ENCODE results near the gene PKD1.

The PKD1 gene

DNA sequence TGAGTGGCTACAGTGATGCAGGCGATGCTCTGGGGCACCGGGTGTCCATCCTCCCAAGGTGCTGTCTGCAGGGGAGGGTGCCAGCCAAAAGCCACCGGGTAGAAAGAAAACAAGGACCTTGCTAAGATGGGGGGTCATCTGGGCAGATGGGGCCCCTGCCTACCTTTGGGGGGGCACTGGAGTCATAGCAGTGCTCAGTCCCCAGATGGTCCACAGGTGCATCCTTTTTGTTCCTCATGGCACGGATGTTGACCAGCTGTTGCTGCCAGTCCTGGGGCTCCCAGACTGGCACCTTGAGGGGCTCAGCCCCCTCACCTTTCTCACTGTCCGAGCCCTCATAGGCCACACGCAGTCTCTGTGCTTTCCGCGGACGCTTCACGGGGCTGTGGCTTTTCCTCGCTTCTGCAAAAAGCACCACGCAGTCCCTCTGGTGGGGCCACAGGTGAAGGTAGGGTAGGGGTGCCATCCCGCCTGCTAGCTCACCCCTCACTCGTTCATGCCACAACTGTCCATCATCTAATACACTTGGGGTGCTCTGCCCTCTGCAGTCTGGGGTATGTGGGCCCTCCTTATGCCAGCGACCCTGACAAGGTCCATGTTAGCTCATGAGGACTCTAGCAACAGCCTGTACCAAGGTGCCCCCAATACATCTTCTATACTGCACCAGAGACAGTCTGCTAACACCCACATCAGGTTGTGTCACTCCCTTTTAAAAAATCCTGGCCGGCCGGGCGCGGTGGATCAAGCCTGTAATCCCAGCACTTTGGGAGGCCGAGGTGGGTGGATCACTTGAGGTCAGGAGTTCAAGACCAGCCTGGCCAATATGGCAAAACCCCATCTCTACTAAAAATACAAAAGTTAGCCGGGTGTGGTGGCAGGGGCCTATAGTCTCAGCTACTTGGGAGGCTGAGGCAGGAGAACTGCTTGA lies 89.5 kb downstream of the PKD1 start:
- DNase-seq: no peak

- no peak for DNase-seq
Measured at GRCh38 chr16:2044541-2044940, 91.2 kb downstream of the PKD1 start.

- no peak for DNase-seq
Measured at GRCh38 chr16:2043667-2044451, 91.8 kb downstream of the PKD1 start.

GRCh38 chr16:2042986-2043666 lies 92.6 kb downstream of the PKD1 start:
- no peak for DNase-seq

- DNase-seq: no peak
Measured at GRCh38 chr16:2042171-2042985, 93.3 kb downstream of the PKD1 start.

DNA sequence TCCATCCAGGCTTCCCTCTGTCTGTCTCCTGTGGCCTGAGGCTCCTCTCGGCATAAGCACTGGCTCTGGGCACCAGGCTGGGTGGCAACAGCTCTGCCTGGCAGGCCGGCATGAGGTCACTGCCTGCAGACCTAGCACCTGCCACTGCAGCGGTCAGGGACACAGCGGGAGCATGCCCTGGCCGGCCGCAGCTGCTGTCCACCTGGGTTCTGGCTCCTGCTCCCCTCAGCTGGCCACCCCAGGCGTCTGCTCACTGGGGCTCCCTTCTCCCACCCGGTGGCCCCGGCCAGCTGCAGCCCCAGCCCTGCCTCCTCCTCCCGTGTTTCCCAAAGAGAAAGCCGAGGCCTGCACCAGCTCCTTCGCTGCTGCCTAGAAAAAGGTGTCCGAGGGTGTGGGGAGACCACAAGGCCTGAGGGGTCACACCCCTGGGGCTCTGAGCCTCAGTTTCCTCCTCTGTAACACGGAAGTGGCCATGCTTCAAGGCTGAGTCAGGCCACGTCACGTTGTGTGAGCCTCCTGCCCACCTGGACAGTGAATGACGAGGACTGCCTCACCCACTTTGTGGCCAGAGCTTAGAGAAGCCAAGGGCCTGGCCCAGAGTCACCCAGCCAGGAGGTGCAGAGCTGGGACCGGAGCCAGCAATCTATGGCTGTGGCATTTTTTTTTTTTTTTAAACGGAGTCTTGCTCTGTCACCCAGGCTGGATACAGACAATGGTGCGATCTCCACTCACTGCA lies 94.7 kb downstream of the PKD1 start:
- no peak for DNase-seq

- DNase-seq: no peak
Measured at GRCh38 chr16:2040041-2040786, 95.5 kb downstream of the PKD1 start.

DNA sequence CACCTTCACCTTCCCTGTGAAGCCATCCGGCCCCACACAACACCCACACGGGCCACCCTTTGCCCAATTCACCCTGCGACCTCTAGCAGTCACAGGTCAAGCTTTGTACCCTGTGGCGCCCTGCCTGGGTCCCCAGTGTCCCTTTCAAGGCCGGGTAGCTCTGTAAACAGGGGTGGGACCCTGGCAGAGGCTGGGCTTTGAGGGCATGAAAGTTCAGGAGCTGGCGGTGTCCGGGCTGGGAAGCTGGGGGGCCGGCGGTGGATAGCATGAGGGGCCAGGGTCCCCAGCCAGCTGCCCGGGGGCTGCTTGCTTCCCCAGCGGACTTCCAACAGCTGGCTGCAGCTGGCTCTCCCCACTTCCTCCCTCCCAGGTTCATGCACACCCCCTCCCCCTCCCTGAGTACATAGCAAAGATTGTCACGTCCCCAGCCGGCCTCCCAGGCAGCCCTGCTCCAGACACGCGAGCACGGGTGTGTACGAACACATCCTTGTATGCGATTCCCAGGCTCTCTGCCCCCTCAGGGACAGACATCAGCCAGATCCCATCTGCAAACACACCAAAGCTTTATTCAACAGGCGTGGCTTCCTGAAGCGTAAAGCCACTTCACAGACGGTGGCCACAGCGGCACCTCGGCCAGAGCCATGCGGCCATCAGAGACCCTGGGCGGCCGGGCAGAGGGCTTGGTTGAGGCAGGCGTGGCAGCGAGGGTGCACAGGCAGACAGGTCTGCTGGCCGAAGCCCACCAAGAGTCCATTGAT lies 96.2 kb downstream of the PKD1 start:
- DNase-seq: no peak

All from central memory CD4-positive, alpha-beta T cell (primary cell).